GM18520 (cell line): ENCODE data around the gene OR7D2.

Experiments used
- ATAC-seq: cut with Tn5 transposase; IDR thresholded peaks from one replicate; pipeline ENCODE4 v1.9.1; 2021; ENCODE audit not compliant: unreplicated experiment

Gene OR7D2

GRCh38 chr19:9178901-9179300, at the start of gene OR7D2:
OR7D2 (plus strand) TSS chr19:9178979; CDS start chr19:9185782, 6,803 bp downstream.
- no peak for ATAC-seq

GRCh38 chr19:9130965-9131364, 47.8 kb upstream of the OR7D2 start:
- no peak for ATAC-seq

- no peak for ATAC-seq
Measured at GRCh38 chr19:9132422-9132821, 46.4 kb upstream of the OR7D2 start.

DNA sequence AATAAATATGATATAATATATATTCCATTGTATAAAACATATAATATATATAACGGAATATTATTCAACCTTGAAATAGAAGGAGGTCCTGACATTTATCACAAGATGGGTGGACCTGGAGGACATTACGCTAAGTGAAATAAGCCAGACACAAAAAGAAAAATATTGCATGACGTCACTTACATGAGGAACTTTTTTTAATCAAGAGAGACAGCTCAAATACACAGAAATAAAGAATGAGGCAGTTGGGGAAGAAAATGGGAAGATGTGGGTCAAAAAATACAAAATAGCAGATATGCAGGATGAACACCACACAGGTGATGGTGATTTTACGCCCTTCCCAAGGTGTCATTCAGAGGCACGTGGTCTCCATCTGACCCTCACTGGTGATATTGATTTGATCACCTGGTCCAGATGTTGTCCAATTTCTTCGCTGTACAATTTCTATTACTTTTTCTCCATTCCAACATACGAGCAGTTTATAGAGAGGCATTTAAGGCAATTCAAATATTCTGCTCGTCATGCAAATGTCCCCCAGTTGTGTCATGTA, 39.1 kb upstream of the OR7D2 start:
- no peak for ATAC-seq

DNA sequence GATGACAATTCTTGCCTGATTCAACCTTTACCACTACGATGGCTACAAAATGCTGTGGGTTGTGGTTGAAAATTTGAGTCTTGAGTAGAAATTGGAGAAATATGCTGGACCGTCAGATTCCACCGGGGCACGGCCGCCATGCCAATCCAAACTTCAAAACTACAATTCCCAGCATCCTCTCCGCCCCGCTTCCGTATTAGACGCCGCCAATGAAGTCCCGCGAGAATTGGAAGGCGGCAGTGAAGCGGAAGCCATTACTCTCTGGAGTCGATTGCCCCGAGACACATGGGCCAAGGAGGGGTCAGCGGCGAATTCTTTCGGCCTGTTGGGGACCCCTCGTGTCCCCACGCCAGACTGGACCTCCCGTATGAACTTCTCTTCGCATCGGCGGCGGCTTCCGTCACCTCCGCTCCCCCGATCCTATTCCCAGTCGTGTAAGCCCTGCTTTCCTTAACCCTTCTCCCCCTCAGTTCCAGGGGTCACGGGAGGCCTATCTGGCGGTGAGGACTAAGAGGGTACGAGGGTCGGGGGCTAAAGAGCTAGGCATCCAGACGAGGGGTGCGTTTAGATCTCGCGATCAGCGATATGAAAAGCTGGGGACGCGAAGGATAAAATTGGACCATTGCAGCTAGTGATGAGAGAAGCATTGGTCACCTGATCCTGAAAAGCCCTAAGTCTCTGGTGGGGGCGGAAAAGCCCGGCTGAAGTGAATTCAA, 38.5 kb upstream of the OR7D2 start, which contains the start of gene ZNF317:
ZNF317 (plus strand) TSS at position 239 of the 716 bp plus-strand sequence. CDS start 15,620 bp downstream, outside the sequence.
- peak; percentile 93 for ATAC-seq

DNA sequence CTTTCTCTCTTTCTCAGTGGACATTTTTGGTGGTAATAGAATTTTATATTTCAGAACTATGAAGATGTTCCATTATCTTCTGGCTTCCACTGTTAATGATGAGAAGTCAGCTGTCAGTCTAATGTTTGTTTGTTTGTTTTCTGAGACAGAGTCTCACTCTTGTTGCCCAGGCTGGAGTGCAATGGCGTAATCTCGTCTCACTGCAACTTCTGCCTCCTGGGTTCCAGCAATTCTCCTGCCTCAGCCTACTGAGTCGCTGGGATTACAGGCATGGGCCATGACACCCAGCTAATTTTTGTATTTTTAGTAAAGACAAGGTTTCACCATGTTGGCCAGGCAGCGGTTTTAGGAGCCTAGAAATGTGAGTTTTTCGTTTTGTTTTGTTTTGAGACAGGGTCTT, 33.9 kb upstream of the OR7D2 start:
- ATAC-seq = no peak

- ATAC-seq = no peak
Measured at GRCh38 chr19:9146882-9147281, 31.9 kb upstream of the OR7D2 start.

- no peak for ATAC-seq
Measured at GRCh38 chr19:9148697-9149096, 30.1 kb upstream of the OR7D2 start.

DNA sequence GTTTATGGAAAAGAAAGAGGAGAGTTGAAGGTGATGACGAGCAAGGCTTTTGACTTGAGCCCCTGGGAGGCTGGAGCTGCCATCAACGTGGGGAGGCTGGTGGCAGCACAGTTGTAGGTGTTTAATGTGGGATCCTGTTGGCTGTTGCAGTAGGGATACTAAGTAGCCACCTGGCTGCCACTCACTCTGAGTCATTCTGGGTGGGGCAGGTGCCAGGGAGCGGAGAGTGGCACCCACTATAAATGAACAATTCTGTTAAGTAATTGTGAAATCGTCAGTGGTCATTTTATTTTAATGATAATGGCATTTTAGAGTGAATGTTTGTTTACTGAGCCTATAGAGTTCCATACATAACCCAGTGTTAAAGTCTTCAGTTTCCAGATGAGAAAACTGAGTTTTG, 28.8 kb upstream of the OR7D2 start:
- ATAC-seq = no peak

GRCh38 chr19:9150650-9151049, 28.1 kb upstream of the OR7D2 start:
- no peak for ATAC-seq

DNA sequence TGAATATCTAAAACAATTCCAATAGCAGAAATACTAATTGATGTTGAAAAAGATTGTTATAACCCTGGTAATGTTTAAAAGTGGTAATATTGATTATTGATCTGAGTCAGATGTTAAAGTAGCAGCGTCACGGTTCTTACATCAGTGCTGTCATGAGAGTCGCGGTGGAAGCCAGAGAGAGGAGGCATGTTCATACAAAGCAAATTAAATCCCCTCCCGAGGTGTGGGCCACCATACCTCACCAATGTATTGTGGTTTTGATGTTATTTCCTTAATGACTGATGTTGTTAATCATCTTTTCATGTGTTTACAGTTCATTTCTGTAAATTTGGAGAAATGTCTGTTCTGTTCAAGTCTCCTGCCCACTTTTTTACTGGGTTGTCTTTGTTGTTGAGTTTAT, 27.4 kb upstream of the OR7D2 start:
- no peak for ATAC-seq

DNA sequence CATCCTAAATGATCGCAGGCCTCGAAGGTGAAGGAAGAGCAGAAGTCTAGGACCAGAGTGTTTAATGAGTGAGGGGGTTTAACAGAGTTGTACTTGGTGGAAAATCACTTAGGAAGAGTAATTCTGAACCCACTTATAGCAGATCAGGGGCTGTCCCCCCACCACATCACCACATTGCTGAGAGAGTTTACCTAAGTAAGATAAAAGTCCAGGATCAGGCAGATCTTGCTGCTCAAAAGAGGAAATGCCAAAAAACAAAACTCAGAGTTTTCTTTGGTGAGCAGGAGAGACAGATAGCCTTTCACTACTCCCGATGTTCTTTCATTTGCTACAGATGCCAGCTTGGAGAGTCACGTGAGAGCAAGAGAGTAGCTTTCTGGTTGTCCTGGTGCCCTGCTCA, 23.2 kb upstream of the OR7D2 start:
- ATAC-seq = no peak

DNA sequence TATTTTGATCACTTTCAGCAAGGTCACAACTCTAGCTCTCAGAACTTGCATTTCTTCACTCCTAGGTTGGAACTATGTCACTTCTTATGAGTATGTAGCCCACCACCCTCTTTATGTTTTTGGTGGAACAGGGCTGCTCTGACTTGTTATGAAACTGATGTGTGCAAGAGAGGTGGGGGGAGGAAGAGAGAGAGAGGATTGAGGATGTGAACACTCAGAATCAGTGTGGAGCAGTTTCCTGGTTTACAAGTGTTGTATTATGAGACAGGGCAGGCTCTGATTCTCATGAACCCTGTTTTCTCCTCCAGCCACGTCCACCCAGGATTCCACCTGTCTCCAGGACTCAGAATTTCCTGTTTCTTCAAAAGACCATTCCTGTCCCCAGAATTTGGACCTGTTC, 22.5 kb upstream of the OR7D2 start:
- no peak for ATAC-seq

DNA sequence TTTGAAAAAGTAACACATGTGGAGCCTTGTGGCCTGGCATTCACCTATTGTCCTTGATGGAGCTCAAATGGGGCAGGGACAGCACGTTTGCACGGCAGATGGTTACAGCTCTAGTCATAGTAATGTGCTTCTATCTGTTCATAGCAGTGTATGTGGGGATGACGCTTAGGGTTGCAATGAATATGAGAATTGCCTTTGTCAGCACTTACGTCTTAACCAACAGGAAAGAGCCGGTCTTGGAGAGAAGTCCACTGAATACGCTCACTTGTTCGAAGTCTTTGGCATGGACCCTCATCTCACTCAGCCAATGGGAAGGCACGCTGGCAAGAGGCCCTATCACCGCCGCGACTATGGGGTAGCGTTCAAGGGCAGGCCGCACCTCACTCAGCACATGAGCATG, 18.9 kb upstream of the OR7D2 start:
- no peak for ATAC-seq

DNA sequence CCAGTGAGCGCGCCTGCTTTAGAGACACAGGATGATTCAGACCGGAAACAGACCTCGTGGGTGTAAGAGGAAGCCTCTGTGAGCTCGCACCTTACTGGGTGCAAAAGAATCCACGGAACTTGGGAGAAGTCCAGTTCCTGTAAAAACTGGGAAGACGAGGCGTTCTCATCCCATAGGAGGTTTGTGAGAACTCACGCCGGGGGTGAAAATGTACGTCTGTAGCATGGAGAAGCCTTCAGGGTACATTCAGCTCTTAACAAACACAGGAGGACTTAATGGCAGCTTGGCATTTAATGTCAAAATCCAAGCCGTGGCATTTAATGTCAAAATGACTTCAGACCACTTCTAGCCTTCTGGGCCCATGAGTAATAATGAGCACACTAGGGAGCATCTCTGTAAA, 17.4 kb upstream of the OR7D2 start:
- ATAC-seq = no peak

GRCh38 chr19:9165261-9165660, 13.5 kb upstream of the OR7D2 start:
- no peak for ATAC-seq

GRCh38 chr19:9166846-9167245, 11.9 kb upstream of the OR7D2 start:
- ATAC-seq = no peak

GRCh38 chr19:9171393-9171991, 7.3 kb upstream of the OR7D2 start:
- ATAC-seq = no peak

GRCh38 chr19:9175326-9175725, 3.5 kb upstream of the OR7D2 start:
- no peak for ATAC-seq

- no peak for ATAC-seq
Measured at GRCh38 chr19:9183000-9183399, 4.2 kb downstream of the OR7D2 start.

GRCh38 chr19:9187191-9187590, 8.4 kb downstream of the OR7D2 start:
- ATAC-seq = no peak

DNA sequence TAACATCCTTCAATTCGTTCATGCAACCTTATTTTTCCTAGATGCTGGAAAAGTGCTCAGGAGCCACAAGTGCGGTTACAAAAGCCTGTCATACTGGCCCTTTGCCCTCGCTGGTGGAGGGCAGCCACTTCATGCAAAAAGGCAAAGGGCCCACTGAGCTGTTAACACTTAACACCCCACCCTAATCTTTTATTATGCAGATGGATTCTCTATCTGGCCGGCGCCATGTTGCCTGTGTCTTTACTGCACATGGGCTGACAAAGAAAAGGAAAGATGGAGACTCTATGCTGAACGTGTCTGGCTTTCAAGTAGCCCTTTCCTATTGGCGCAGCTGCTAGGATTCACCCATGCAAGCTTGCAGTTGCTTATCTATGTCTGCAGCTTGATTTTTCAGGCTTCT, 10.8 kb downstream of the OR7D2 start:
- no peak for ATAC-seq
